ENCODE data around the gene RERE.

DNA sequence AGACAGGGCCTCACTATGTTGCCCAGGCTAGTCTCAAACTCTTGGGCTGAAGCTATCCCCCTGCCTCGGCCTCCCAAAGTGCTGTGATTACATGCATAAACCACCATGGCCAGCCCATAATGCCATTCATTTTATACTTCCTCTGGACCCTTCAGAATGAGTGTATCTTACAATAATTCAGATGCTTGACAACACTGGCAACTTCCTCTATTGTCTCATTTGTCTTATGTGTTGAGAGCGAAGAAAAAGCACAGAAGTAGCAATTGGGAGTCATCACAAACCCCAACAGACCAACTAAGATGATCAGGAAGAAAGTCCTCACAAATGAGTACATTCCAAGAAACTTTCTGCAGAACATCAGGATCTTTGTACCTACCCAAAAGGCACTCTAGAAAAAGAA lies 191.9 kb downstream of the RERE start:
- TF ChIP-seq CTCF (IDR thresholded peaks at IDR 0.05) (no peak), POLR2AphosphoS5 (IDR thresholded peaks at IDR 0.05) (no peak)
